Measurements from ENCODE around the gene MAP2K5. TPM values are rescaled to one million over a fixed set of nuclear protein-coding genes. Genes with fewer than 3 reads are reported as not detected.

Gene MAP2K5
- total and polyA plus RNA-seq, 10 of the 15 experiments (the other 5 are each of a cell fraction or from before 2014, with no cell fraction given) = 1.3 to 19.4 (median 9.6) TPM

DNA sequence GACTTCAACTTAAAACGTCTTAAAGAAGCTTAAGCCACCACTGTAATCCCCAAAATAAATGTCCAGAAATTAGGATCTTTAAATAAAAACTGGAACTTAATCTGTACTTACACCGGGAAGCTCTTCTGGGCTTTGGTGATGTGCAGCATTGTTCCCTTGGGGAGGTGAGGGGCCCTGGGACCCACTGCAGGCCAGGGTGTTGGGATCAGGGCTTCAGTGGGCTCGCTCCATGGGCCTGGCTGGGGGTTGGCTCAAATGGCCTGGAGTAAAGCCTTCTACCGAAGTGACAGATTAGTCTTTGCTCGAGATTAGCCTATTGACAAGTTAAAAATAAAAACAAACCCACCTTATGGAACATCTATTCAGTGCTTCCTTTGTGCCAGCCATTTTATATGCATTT lies 303.5 kb downstream of the MAP2K5 start (continued):
- TF ChIP-seq, protein P1, sequence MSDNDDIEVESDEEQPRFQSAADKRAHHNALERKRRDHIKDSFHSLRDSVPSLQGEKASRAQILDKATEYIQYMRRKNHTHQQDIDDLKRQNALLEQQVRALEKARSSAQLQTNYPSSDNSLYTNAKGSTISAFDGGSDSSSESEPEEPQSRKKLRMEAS (IDR thresholded peaks at IDR 0.05; ENCODE audit: low read depth, low read length) = no peak
- no peak for TF ChIP-seq PML (IDR thresholded peaks at IDR 0.05; ENCODE audit: low read length)
- TF ChIP-seq, protein P2, sequence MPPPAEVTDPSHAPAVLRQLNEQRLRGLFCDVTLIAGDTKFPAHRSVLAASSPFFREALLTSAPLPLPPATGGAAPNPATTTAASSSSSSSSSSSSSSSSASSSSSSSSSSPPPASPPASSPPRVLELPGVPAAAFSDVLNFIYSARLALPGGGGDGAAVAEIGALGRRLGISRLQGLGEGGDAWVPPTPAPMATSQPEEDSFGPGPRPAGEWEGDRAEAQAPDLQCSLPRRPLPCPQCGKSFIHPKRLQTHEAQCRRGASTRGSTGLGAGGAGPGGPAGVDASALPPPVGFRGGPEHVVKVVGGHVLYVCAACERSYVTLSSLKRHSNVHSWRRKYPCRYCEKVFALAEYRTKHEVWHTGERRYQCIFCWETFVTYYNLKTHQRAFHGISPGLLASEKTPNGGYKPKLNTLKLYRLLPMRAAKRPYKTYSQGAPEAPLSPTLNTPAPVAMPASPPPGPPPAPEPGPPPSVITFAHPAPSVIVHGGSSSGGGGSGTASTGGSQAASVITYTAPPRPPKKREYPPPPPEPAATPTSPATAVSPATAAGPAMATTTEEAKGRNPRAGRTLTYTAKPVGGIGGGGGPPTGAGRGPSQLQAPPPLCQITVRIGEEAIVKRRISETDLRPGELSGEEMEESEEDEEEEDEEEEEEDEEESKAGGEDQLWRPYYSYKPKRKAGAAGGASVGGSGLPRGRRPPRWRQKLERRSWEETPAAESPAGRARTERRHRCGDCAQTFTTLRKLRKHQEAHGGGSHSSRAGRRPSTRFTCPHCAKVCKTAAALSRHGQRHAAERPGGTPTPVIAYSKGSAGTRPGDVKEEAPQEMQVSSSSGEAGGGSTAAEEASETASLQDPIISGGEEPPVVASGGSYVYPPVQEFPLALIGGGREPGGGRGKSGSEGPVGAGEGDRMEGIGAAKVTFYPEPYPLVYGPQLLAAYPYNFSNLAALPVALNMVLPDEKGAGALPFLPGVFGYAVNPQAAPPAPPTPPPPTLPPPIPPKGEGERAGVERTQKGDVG (CRISPR knock-in tag; IDR thresholded peaks at IDR 0.05) = no peak
- TF ChIP-seq BMI1 (IDR thresholded peaks at IDR 0.05; ENCODE audit: borderline replicate concordance) = no peak
- no peak for TF ChIP-seq RUNX3 (IDR thresholded peaks at IDR 0.05; ENCODE audit: low read length)
- TF ChIP-seq NRF1 (conservative IDR thresholded peaks at IDR 0.05; ENCODE audit: low read depth, low read length) = no peak
- TF ChIP-seq FOS (IDR thresholded peaks at IDR 0.05; ENCODE audit: borderline replicate concordance, extremely low read depth, insufficient read length) = no peak
- no peak for TF ChIP-seq PAX8 (IDR thresholded peaks at IDR 0.05)
- no peak for TF ChIP-seq CEBPB (IDR thresholded peaks at IDR 0.05; ENCODE audit: borderline replicate concordance in 1 of 2, low read depth in 2 of 2, low read length in 2 of 2)
- no peak for TF ChIP-seq DPF2 (IDR thresholded peaks at IDR 0.05)

DNA sequence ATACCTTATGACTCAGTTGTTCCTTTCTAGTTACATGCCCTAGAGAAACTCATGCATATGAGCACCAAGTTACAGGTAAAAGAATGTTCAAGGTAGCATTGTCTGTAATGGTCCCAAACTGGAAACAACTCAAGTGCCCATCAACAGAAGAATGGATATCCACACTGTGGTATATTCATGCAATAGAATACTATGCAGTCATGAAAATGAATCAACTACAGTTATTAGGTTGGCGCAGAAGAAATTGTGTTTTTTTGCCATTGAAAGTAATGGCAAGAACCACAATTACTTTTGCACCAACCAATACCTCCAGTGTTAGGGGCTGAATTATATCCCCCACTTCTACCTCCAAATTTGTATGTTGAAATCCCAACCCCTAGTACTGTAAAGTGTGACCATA lies 307.0 kb downstream of the MAP2K5 start:
- ChIA-PET CTCF (interaction anchor here (2.3 kb wide), 1 partner anchor 9 kb away, joined by 10 read pairs; no protein-coding TSS in a partner anchor), POLR2A (no interaction called here), SMC1A (ENCODE audit: uncharacterized antibody, unreplicated experiment) (no interaction called here), RAD21 (ENCODE audit: unreplicated experiment) (no interaction called here)
- in situ Hi-C loops (cut with MboI) (no loop called here), intact Hi-C loops (cut with micrococcal nuclease; ENCODE audit: unreplicated experiment) (loop anchor here (10.0 kb wide), 1 partner anchor 765 kb away; no protein-coding TSS in a partner anchor)
- TF ChIP-seq BMI1 (IDR thresholded peaks at IDR 0.05; ENCODE audit: borderline replicate concordance) (no peak), CEBPB (IDR thresholded peaks at IDR 0.05; ENCODE audit: borderline replicate concordance in 1 of 2, low read depth in 2 of 2, low read length in 2 of 2) (no peak), GABPA (IDR thresholded peaks at IDR 0.05; ENCODE audit: low read depth) (no peak), ZNF274 (IDR thresholded peaks at IDR 0.05; ENCODE audit: insufficient read depth, insufficient read length) (no peak), YBX1 (IDR thresholded peaks at IDR 0.05) (no peak)
- TF ChIP-seq, protein P1 (IDR thresholded peaks at IDR 0.05; ENCODE audit: low read depth, low read length) = no peak
- Histone ChIP-seq H3K27ac (ENCODE audit: control insufficient read depth, insufficient read depth) (no peak overlapping the region), H3K9me3 (replicated peaks; ENCODE audit: control insufficient read depth, insufficient read depth, low read length) (no peaks in the 10 kb centered on the region; the same call in 2 of the 3 replicates), H3K4me1 (ENCODE audit: control insufficient read depth, insufficient read depth, low read length) (peaks cover 29% of the 10 kb centered on the region), H3K36me3 (ENCODE audit: control insufficient read depth in 2 of 2, insufficient read depth in 2 of 2, low read length in 1 of 2) (no peaks in the 10 kb centered on the region), H3K27me3 (replicated peaks in 1 of 2; ENCODE audit: control insufficient read depth in 2 of 2, insufficient read depth in 2 of 2, low read length in 1 of 2) (no peaks in the 10 kb centered on the region), H3K4me3 (no peak overlapping the region), H2AFZ (ENCODE audit: control insufficient read depth, low read depth, low read length) (no peak overlapping the region), H4K20me1 (ENCODE audit: control insufficient read depth, insufficient read depth) (no peaks in the 10 kb centered on the region), H3K9ac (ENCODE audit: control insufficient read depth, insufficient read depth, low read length) (no peak overlapping the region), H3K79me2 (ENCODE audit: control insufficient read depth, insufficient read depth, low read length) (no peaks in the 10 kb centered on the region), H3K4me2 (ENCODE audit: control insufficient read depth, insufficient read depth) (no peak overlapping the region)
- FAIRE-seq = no peak
- no peak for ATAC-seq
- no peak for DNase-seq (ENCODE audit: low read depth, low spot score)
- 100% methylated on average over 1 of the region's 1 CpG for WGBS (ENCODE audit: insufficient coverage, insufficient replicate concordance, low lambda C conversion rate, missing lambda C conversion rate)
- no TSS peak for BruUV-seq (replicated peaks)

Measured in GM12878 (cell line).